Measurements from ENCODE around the gene JMJD1C.

GRCh38 chr10:63369711-63370110 lies 96.1 kb downstream of the JMJD1C start:
- no peak for TF ChIP-seq POLR2A (IDR thresholded peaks at IDR 0.05)
- TF ChIP-seq CTCF (IDR thresholded peaks at IDR 0.05): no peak
